PC-3 (cell line): ENCODE measurements around the gene CDH4. TPM values are rescaled to one million over a fixed set of nuclear protein-coding genes. Genes with fewer than 3 reads are reported as not detected.
A peak's percentile ranks its signal among the peaks of the same experiment; 100 is the strongest.

ENCODE experiments used
- ATAC-seq: fragments of 200-7000 bp; cut with Tn5 transposase; 2 replicates; pipeline ENCODE4 v1.9.1; 2020; ENCODE audit warnings: mild to moderate bottlenecking, moderate library complexity
- BruUV-seq: library from RNA; stranded (reverse); fragments of 400-500 nt; replicated peaks from 2 replicates; lab custom pipeline; 2021; lab: Mats Ljungman, UMichigan
- CTCF ChIA-PET: fragments of 300-600 bp; sonication (Branson Sonifier 250); formaldehyde crosslinking; loops from one replicate; lab custom pipeline; 2022; ENCODE audit warnings: antibody characterized with exemption; lab: Charles Lee
- POLR2A ChIA-PET: fragments of 300-600 bp; sonication (Branson Sonifier 250); formaldehyde crosslinking; loops from one replicate; lab custom pipeline; 2022; ENCODE audit warnings: antibody characterized with exemption; ENCODE audit not compliant: unreplicated experiment; lab: Charles Lee
- DNase-seq: peaks from one replicate; pipeline ENCODE4 v3.0.0-alpha.2; 2015
- H2AFZ ChIP-seq: fragments of 300-600 bp; sonication (generic); 2 replicates; pipeline ENCODE4 v1.6.0; 2016; ENCODE audit warnings: antibody characterized with exemption, low read length
- H3F3A ChIP-seq: fragments of 300-600 bp; sonication (generic); one replicate; pipeline ENCODE4 v1.6.0; 2017; ENCODE audit warnings: antibody characterized with exemption, low read length, control low read depth, mild to moderate bottlenecking; ENCODE audit not compliant: unreplicated experiment
- H3K27ac ChIP-seq: fragments of 300-600 bp; sonication (generic); 2 replicates; pipeline ENCODE4 v1.5.1; 2016; ENCODE audit warnings: mild to moderate bottlenecking, low read length
- H3K27me3 ChIP-seq: fragments of 300-600 bp; sonication (generic); 2 replicates; pipeline ENCODE4 v1.6.1; 2016; ENCODE audit warnings: low read length, mixed read lengths
- H3K36me3 ChIP-seq: fragments of 300-600 bp; sonication (generic); 2 replicates; pipeline ENCODE4 v1.6.1; 2016; ENCODE audit warnings: low read depth, mixed run types, low read length, mixed read lengths
- H3K4me1 ChIP-seq: fragments of 300-600 bp; sonication (generic); 2 replicates; pipeline ENCODE4 v1.5.1; 2016; ENCODE audit warnings: low read length; ENCODE audit not compliant: insufficient read depth
- H3K4me2 ChIP-seq: fragments of 300-600 bp; sonication (generic); 2 replicates; pipeline ENCODE4 v1.6.0; 2016; ENCODE audit warnings: low read length
- H3K4me3 ChIP-seq: fragments of 300-600 bp; sonication (generic); 2 replicates; pipeline ENCODE4 v1.5.1; 2016; ENCODE audit warnings: mild to moderate bottlenecking, low read length, mixed read lengths
- H3K79me2 ChIP-seq: fragments of 300-600 bp; sonication (generic); 2 replicates; pipeline ENCODE4 v1.6.1; 2017; ENCODE audit warnings: low read length, mixed read lengths
- H3K9ac ChIP-seq: fragments of 300-600 bp; sonication (generic); 2 replicates; pipeline ENCODE4 v1.6.0; 2016; ENCODE audit warnings: mild to moderate bottlenecking, low read length
- H3K9me2 ChIP-seq: fragments of 300-600 bp; sonication (generic); replicated peaks from 2 replicates; pipeline ENCODE4 v1.6.1; 2016; ENCODE audit warnings: mixed run types, low read length, mixed read lengths
- H3K9me3 ChIP-seq: fragments of 300-600 bp; sonication (generic); 2 replicates; pipeline ENCODE4 v1.6.1; 2016; ENCODE audit warnings: low read length, mixed read lengths
- H4K20me1 ChIP-seq: fragments of 300-600 bp; sonication (generic); 2 replicates; pipeline ENCODE4 v1.6.1; 2016; ENCODE audit warnings: low read length, mixed read lengths
- CTCF ChIP-seq: fragments of 300-600 bp; sonication (generic); conservative IDR thresholded peaks from 2 replicates; pipeline ENCODE4 v1.5.1; 2017; ENCODE audit warnings: antibody characterized with exemption, low read depth, mild to moderate bottlenecking, low read length
- EZH2 ChIP-seq: fragments of 300-600 bp; sonication (generic); IDR thresholded peaks from one replicate; pipeline ENCODE4 v1.6.1; 2017; ENCODE audit warnings: antibody characterized with exemption, mild to moderate bottlenecking, low read length; ENCODE audit not compliant: unreplicated experiment
- EZH2phosphoT487 ChIP-seq: fragments of 300-600 bp; sonication (generic); IDR thresholded peaks from 2 replicates; pipeline ENCODE4 v1.6.1; 2018; ENCODE audit warnings: mild to moderate bottlenecking, antibody characterized with exemption, low read length, borderline replicate concordance
- intact Hi-C: fragments of 100-400 bp; cut with micrococcal nuclease; formaldehyde crosslinking; loops from 2 replicates; pipeline ENCODE4 v1.9.0; 2023
- total RNA-seq: library from RNA; depleted of rRNA; stranded (reverse); fragments of >200 nt; gene quantifications from 2 replicates; pipeline ENCODE4 v1.2.3, GENCODE V29; 2014

The CDH4 gene
- total RNA-seq, 1 experiment from 2014 or later: not detected

GRCh38 chr20:61918548-61918947, 666.5 kb downstream of the CDH4 start:
- CTCF ChIA-PET: no interaction called here
- ATAC-seq: no peak
- no peak overlapping the region for H3K4me2 ChIP-seq
- H3K9ac ChIP-seq: no peak overlapping the region
- no peak overlapping the region for H3K4me3 ChIP-seq
- DNase-seq: no peak
- no peaks in the 10 kb centered on the region for H3K36me3 ChIP-seq
- peaks cover 48% of the 10 kb centered on the region for H3K27me3 ChIP-seq
- H3K4me1 ChIP-seq: no peaks in the 10 kb centered on the region
- no peaks in the 10 kb centered on the region for H3F3A ChIP-seq
- intact Hi-C loops: no loop called here
- no peaks in the 10 kb centered on the region for H3K9me3 ChIP-seq
- H3K27ac ChIP-seq: no peak overlapping the region
- H2AFZ ChIP-seq: no peak overlapping the region
- TF ChIP-seq EZH2 (no peak), EZH2phosphoT487 (no peak), CTCF (peak; percentile 27)
- BruUV-seq: no TSS peak
- no peaks in the 10 kb centered on the region for H4K20me1 ChIP-seq
- POLR2A ChIA-PET: no interaction called here
- H3K79me2 ChIP-seq: no peaks in the 10 kb centered on the region
- H3K9me2 ChIP-seq: no peaks in the 10 kb centered on the region

- BruUV-seq: no TSS peak
- Histone ChIP-seq H3F3A (no peaks in the 10 kb centered on the region), H3K4me2 (no peak overlapping the region), H3K9me3 (no peaks in the 10 kb centered on the region), H3K79me2 (no peaks in the 10 kb centered on the region), H3K36me3 (no peaks in the 10 kb centered on the region), H3K27ac (no peak overlapping the region), H3K27me3 (peaks cover 42% of the 10 kb centered on the region), H3K9me2 (no peaks in the 10 kb centered on the region), H3K9ac (no peak overlapping the region), H3K4me3 (no peak overlapping the region), H2AFZ (no peak overlapping the region), H4K20me1 (no peaks in the 10 kb centered on the region), H3K4me1 (no peaks in the 10 kb centered on the region)
- intact Hi-C loops: no loop called here
- no peak for DNase-seq
- ATAC-seq: no peak
- POLR2A ChIA-PET: no interaction called here
- TF ChIP-seq CTCF: no peak
- TF ChIP-seq EZH2phosphoT487: no peak
- TF ChIP-seq EZH2: no peak
- CTCF ChIA-PET: no interaction called here
Observed at GRCh38 chr20:61919239-61919638, 667.2 kb downstream of the CDH4 start.

GRCh38 chr20:61919675-61920365, 667.8 kb downstream of the CDH4 start:
- Histone ChIP-seq H3K79me2 (no peaks in the 10 kb centered on the region), H3K4me1 (peaks cover under 1% of the 10 kb centered on the region; the same call in 1 of the 2 replicates), H3K27me3 (peaks cover 36% of the 10 kb centered on the region), H2AFZ (no peak overlapping the region), H3K4me3 (no peak overlapping the region), H3K4me2 (no peak overlapping the region), H3K9me2 (no peaks in the 10 kb centered on the region), H3K9me3 (no peaks in the 10 kb centered on the region), H3K27ac (no peak overlapping the region), H3K36me3 (no peaks in the 10 kb centered on the region), H3K9ac (no peak overlapping the region), H3F3A (no peaks in the 10 kb centered on the region), H4K20me1 (no peaks in the 10 kb centered on the region)
- CTCF ChIA-PET: no interaction called here
- DNase-seq (no peak), ATAC-seq (no peak)
- TF ChIP-seq CTCF (no peak), EZH2 (no peak), EZH2phosphoT487 (no peak)
- intact Hi-C loops: no loop called here
- POLR2A ChIA-PET: no interaction called here
- BruUV-seq: no TSS peak
